A549 (cell line): Measurements from ENCODE around the gene FUZ. TPM values are rescaled to one million over a fixed set of nuclear protein-coding genes. Genes with fewer than 3 reads are reported as not detected.

Source experiments
- ATAC-seq, 2 experiments: fragments of 200-7000 bp in 1 of 2; fragments of >200 bp in 1 of 2; cut with Nextera tagmentation in 1 of 2; cut with Tn5 transposase in 1 of 2; 3 replicates each; pipeline versions ENCODE4 v1.8.0 to v1.9.1; 2018 to 2020; ENCODE audit warnings: mild to moderate bottlenecking in 1 of 2, moderate library complexity in 1 of 2
- CTCF ChIA-PET: fragments of 300-600 bp; sonication (Branson Sonifier 250); formaldehyde crosslinking; extraction: SDS; loops from one replicate; lab custom pipeline; 2021; ENCODE audit warnings: antibody characterized with exemption, inconsistent platforms; lab: Yijun Ruan, JAX
- POLR2A ChIA-PET: fragments of 350-600 bp; formaldehyde crosslinking; extraction: SDS; loops from one replicate; lab custom pipeline; 2021; ENCODE audit warnings: antibody characterized with exemption, inconsistent platforms; lab: Yijun Ruan, JAX
- DNase-seq, 2 experiments: peaks; one replicate each; pipeline versions ENCODE4 v3.0.0 to v3.0.0-alpha.2; 2011 to 2016; ENCODE audit warnings: low read depth in 1 of 2, low spot score in 1 of 2
- FAIRE-seq: peaks from 2 replicates; lab custom pipeline; 2011; peaks lifted over from hg19 to GRCh38; lab: Jason Lieb, UNC
- H3K27ac ChIP-seq, 2 experiments: fragments of >200 bp; sonication (Bioruptor Twin); formaldehyde crosslinking; 3 replicates each; pipeline ENCODE4 v1.5.1; 2016 to 2017
- H3K4me1 ChIP-seq: fragments of >200 bp; sonication (Bioruptor Twin); formaldehyde crosslinking; 3 replicates; pipeline ENCODE4 v1.6.1; 2016
- H3K4me2 ChIP-seq: fragments of >200 bp; sonication (Bioruptor Twin); formaldehyde crosslinking; 3 replicates; pipeline ENCODE4 v1.6.1; 2016
- H3K4me3 ChIP-seq: fragments of >200 bp; sonication (Bioruptor Twin); formaldehyde crosslinking; 3 replicates; pipeline ENCODE4 v1.5.1; 2016
- H3K9me3 ChIP-seq: fragments of >200 bp; sonication (Bioruptor Twin); formaldehyde crosslinking; 3 replicates; pipeline ENCODE4 v1.6.1; 2016
- CBX2 ChIP-seq: fragments of 200-600 bp; sonication (generic); IDR thresholded peaks from 2 replicates; pipeline ENCODE4 v1.6.1; 2016; ENCODE audit warnings: low read depth, mild to moderate bottlenecking, borderline replicate concordance
- CHD2 ChIP-seq: fragments of 150-350 bp; IDR thresholded peaks from 2 replicates; pipeline ENCODE4 v1.6.1; 2014; ENCODE audit warnings: low read length; ENCODE audit not compliant: partially characterized antibody
- CHD4 ChIP-seq: fragments of 200-600 bp; sonication (generic); IDR thresholded peaks from 2 replicates; pipeline ENCODE4 v1.6.1; 2016; ENCODE audit warnings: antibody characterized with exemption, mild to moderate bottlenecking, borderline replicate concordance
- EP300 ChIP-seq, 2 experiments: fragments of >200 bp; sonication (Bioruptor Twin); formaldehyde crosslinking; IDR thresholded peaks; 2 replicates in 1 of 2; 3 replicates in 1 of 2; pipeline ENCODE4 v1.6.1; 2016 to 2017
- HEYL ChIP-seq: fragments of 250-450 bp; sonication (Bioruptor Pico); IDR thresholded peaks from 2 replicates; pipeline ENCODE4 v1.8.0; 2021; ENCODE audit warnings: mild to moderate bottlenecking, moderate library complexity
- KDM5A ChIP-seq: fragments of 200-600 bp; sonication (generic); IDR thresholded peaks from 2 replicates; pipeline ENCODE4 v1.6.1; 2016; ENCODE audit warnings: antibody characterized with exemption, mild to moderate bottlenecking
- MYC ChIP-seq: IDR thresholded peaks from 2 replicates; pipeline ENCODE4 v1.6.1; 2012; ENCODE audit warnings: mild to moderate bottlenecking, inconsistent platforms, low read length, improper control_type of control experiment, borderline replicate concordance
- NPAS2 ChIP-seq: fragments of 250-450 bp; sonication (Bioruptor Pico); IDR thresholded peaks from 2 replicates; pipeline ENCODE4 v1.8.0; 2022; ENCODE audit warnings: mild to moderate bottlenecking, moderate library complexity, borderline replicate concordance
- PHF8 ChIP-seq: fragments of 200-600 bp; sonication (generic); IDR thresholded peaks from 2 replicates; pipeline ENCODE4 v1.6.1; 2016; ENCODE audit warnings: low read depth, mild to moderate bottlenecking, antibody characterized with exemption, moderate library complexity, borderline replicate concordance
- POLR2A ChIP-seq: IDR thresholded peaks from 2 replicates; pipeline ENCODE4 v1.6.1; 2012; ENCODE audit warnings: mild to moderate bottlenecking, low read length
- POLR2AphosphoS2 ChIP-seq: conservative IDR thresholded peaks from 2 replicates; pipeline ENCODE4 v1.6.1; 2012; ENCODE audit warnings: low read length, improper control_type of control experiment, inconsistent platforms
- RNF2 ChIP-seq: fragments of 200-600 bp; sonication (generic); IDR thresholded peaks from 2 replicates; pipeline ENCODE4 v1.6.1; 2016; ENCODE audit warnings: low read depth, mild to moderate bottlenecking, antibody characterized with exemption, moderate library complexity, borderline replicate concordance
- TFCP2L1 ChIP-seq: fragments of 250-450 bp; sonication (Bioruptor Pico); IDR thresholded peaks from 2 replicates; pipeline ENCODE4 v1.5.0; 2021; ENCODE audit warnings: mild to moderate bottlenecking
- ZSCAN20 ChIP-seq: fragments of 250-450 bp; sonication (Bioruptor Pico); IDR thresholded peaks from 2 replicates; pipeline ENCODE4 v1.8.0; 2022; ENCODE audit warnings: mild to moderate bottlenecking, moderate library complexity
- WGBS: methylation state at CpG from one replicate; pipeline ENCODE4 v1.1.6; 2017; ENCODE audit errors: missing lambda C conversion rate; 5-methylcytosine and 5-hydroxymethylcytosine counted together
- polyA plus RNA-seq, 4 experiments: library from polyadenylated mRNA; depleted of rRNA in 3 of 4; stranded (reverse); fragments of >200 nt; fragmentation: RNase III in 1 of 4; extraction: RNeasy Plus Mini Kit Qiagen cat#74134 plus additional on column Dnase treatment in 1 of 4; gene quantifications; 2 replicates in 3 of 4; 3 replicates in 1 of 4; pipeline ENCODE4 v1.2.3, GENCODE V29; 2011 to 2017
- TF ChIP-seq, protein P1 (sequence below): fragments of >200 bp; sonication (Bioruptor Twin); formaldehyde crosslinking; IDR thresholded peaks from 3 replicates; pipeline ENCODE4 v1.6.1; 2016
- TF ChIP-seq, protein P2 (sequence below): fragments of 450-650 bp; IDR thresholded peaks from 2 replicates; pipeline ENCODE4 v1.6.1; 2014; ENCODE audit warnings: antibody characterized with exemption
- TF ChIP-seq, protein P3 (sequence below): IDR thresholded peaks from 2 replicates; pipeline ENCODE4 v1.6.1; 2012; ENCODE audit warnings: low read depth, borderline replicate concordance
- TF ChIP-seq, protein P4 (sequence below): fragments of 250-450 bp; sonication (Bioruptor Pico); IDR thresholded peaks from 2 replicates; pipeline ENCODE4 v1.5.0; 2021; ENCODE audit warnings: mild to moderate bottlenecking, moderate library complexity, borderline replicate concordance
- TF ChIP-seq, protein P5 (sequence below): fragments of 150-350 bp; IDR thresholded peaks from 2 replicates; pipeline ENCODE4 v1.6.1; 2014; ENCODE audit warnings: low read depth, mild to moderate bottlenecking, low read length
- TF ChIP-seq, protein P6 (sequence below): IDR thresholded peaks from 2 replicates; pipeline ENCODE4 v1.6.1; 2012

Gene FUZ
- polyA plus RNA-seq, 2 of the 4 experiments (the other 2 are of a cell fraction): 12.5 to 21.7 TPM

DNA sequence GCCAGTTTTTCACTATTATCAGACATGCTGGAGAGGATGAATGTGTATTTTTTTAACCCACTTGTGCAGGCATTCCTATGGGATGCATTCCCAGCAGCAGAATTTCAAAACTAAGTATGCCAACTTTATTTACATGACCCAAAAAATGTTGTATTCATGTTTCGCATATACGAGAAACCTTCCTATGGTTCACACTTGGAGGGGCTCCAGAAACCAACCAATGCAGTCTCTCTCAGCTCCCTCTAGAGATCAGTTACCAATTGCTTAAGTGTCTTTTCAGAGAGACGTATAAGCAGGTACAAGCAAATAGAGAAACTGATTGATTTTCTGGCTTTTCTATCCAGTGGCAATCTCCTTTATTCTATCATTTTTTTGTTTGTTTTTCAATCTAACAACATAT, 32.3 kb upstream of the FUZ start:
- H3K4me1 ChIP-seq: peaks cover 4% of the 10 kb centered on the region; the same call in 1 of the 3 replicates
- no peak overlapping the region for H3K4me3 ChIP-seq
- FAIRE-seq: no peak
- 73% methylated on average over 3 of the region's 3 CpGs for WGBS
- H3K27ac ChIP-seq: no peak overlapping the region
- TF ChIP-seq ZSCAN20 (CRISPR knock-in tag): no peak
- no peak for TF ChIP-seq CBX2
- H3K4me2 ChIP-seq: no peak overlapping the region
- POLR2A ChIA-PET: no interaction called here
- CTCF ChIA-PET: interaction anchor here (0.8 to 3.2 kb wide), 5 partner anchors 9 to 164 kb away, joined by 3 to 7 read pairs (median 4); no protein-coding TSS in a partner anchor
- DNase-seq: no peak
- no peaks in the 10 kb centered on the region for H3K9me3 ChIP-seq
- ATAC-seq: no peak

DNA sequence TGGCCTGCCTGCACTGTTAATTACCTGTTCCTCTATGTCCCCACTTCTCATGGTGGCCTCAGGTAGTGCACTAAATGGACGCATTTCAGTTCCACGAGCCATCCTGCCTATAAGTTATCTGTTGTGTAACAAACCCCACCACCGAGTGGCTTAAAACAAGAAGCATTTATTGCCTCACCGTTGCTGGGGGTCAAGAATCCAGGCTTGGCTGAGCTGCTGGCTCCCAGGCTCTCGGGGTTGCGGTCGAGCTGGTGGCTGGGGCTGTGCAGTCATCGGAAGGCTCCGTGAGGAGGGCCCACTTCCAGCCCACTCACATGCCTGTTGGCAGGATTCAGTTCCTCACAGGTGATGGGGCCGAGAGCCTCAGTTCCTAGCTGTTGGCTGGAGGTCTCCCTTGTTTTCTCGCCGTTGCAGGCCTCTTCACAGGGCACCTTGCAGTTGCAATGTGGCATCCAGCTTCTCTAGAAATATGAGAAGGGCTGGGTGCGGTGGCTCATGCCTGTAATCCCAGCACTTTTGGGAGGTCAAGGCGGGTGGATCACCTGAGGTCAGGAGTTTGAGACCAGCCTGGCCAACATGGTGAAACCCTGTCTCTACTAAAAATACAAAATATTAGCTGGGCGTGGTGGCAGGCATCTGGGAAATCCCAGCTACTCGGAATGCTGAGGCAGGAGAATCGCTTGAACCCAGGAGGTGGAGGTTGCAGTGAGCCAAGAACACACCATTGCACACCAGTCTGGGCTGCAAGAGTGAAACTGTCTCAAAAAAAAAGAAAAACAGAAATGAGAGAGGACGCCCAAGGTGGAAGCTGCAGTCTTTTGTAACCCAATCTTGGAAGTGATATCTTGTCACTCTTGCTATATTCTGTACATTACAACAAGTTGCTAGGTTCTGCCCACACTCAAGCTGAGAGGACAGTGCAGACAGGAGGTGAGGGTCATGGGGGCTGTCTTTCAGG, 31.3 kb upstream of the FUZ start:
- H3K27ac ChIP-seq: no peak overlapping the region
- ChIA-PET POLR2A (no interaction called here), CTCF (interaction anchor here (0.8 to 3.2 kb wide), 8 partner anchors 8 to 172 kb away, joined by 3 to 7 read pairs (median 3); no protein-coding TSS in a partner anchor)
- no peak overlapping the region for H3K4me2 ChIP-seq
- no peak overlapping the region for H3K4me3 ChIP-seq
- WGBS: 84% methylated on average over 13 of the region's 18 CpGs
- H3K4me1 ChIP-seq: no peaks in the 10 kb centered on the region
- TF ChIP-seq KDM5A (no peak), PHF8 (no peak), RNF2 (no peak), NPAS2 (no peak), TFCP2L1 (CRISPR knock-in tag) (no peak), HEYL (no peak), EP300 (IDR thresholded peaks at IDR 0.05) (no peak), POLR2A (no peak), CHD4 (no peak), POLR2AphosphoS2 (no peak), MYC (no peak), CHD2 (no peak)
- TF ChIP-seq, protein P1, sequence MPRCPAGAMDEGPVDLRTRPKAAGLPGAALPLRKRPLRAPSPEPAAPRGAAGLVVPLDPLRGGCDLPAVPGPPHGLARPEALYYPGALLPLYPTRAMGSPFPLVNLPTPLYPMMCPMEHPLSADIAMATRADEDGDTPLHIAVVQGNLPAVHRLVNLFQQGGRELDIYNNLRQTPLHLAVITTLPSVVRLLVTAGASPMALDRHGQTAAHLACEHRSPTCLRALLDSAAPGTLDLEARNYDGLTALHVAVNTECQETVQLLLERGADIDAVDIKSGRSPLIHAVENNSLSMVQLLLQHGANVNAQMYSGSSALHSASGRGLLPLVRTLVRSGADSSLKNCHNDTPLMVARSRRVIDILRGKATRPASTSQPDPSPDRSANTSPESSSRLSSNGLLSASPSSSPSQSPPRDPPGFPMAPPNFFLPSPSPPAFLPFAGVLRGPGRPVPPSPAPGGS: no peak
- TF ChIP-seq, protein P2, sequence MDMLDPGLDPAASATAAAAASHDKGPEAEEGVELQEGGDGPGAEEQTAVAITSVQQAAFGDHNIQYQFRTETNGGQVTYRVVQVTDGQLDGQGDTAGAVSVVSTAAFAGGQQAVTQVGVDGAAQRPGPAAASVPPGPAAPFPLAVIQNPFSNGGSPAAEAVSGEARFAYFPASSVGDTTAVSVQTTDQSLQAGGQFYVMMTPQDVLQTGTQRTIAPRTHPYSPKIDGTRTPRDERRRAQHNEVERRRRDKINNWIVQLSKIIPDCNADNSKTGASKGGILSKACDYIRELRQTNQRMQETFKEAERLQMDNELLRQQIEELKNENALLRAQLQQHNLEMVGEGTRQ: no peak
- TF ChIP-seq, protein P3, sequence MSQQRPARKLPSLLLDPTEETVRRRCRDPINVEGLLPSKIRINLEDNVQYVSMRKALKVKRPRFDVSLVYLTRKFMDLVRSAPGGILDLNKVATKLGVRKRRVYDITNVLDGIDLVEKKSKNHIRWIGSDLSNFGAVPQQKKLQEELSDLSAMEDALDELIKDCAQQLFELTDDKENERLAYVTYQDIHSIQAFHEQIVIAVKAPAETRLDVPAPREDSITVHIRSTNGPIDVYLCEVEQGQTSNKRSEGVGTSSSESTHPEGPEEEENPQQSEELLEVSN: no peak
- TF ChIP-seq, protein P4, sequence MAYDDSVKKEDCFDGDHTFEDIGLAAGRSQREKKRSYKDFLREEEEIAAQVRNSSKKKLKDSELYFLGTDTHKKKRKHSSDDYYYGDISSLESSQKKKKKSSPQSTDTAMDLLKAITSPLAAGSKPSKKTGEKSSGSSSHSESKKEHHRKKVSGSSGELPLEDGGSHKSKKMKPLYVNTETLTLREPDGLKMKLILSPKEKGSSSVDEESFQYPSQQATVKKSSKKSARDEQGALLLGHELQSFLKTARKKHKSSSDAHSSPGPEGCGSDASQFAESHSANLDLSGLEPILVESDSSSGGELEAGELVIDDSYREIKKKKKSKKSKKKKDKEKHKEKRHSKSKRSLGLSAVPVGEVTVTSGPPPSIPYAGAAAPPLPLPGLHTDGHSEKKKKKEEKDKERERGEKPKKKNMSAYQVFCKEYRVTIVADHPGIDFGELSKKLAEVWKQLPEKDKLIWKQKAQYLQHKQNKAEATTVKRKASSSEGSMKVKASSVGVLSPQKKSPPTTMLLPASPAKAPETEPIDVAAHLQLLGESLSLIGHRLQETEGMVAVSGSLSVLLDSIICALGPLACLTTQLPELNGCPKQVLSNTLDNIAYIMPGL: no peak
- TF ChIP-seq, protein P5, sequence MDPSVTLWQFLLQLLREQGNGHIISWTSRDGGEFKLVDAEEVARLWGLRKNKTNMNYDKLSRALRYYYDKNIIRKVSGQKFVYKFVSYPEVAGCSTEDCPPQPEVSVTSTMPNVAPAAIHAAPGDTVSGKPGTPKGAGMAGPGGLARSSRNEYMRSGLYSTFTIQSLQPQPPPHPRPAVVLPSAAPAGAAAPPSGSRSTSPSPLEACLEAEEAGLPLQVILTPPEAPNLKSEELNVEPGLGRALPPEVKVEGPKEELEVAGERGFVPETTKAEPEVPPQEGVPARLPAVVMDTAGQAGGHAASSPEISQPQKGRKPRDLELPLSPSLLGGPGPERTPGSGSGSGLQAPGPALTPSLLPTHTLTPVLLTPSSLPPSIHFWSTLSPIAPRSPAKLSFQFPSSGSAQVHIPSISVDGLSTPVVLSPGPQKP: no peak
- TF ChIP-seq, protein P6, sequence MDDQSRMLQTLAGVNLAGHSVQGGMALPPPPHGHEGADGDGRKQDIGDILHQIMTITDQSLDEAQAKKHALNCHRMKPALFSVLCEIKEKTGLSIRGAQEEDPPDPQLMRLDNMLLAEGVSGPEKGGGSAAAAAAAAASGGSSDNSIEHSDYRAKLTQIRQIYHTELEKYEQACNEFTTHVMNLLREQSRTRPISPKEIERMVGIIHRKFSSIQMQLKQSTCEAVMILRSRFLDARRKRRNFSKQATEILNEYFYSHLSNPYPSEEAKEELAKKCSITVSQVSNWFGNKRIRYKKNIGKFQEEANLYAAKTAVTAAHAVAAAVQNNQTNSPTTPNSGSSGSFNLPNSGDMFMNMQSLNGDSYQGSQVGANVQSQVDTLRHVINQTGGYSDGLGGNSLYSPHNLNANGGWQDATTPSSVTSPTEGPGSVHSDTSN: no peak
- no peak for DNase-seq
- H3K9me3 ChIP-seq: no peaks in the 10 kb centered on the region
- ATAC-seq: no peak
- no peak for FAIRE-seq
